Measurements from ENCODE around the gene ZFP1.

DNA sequence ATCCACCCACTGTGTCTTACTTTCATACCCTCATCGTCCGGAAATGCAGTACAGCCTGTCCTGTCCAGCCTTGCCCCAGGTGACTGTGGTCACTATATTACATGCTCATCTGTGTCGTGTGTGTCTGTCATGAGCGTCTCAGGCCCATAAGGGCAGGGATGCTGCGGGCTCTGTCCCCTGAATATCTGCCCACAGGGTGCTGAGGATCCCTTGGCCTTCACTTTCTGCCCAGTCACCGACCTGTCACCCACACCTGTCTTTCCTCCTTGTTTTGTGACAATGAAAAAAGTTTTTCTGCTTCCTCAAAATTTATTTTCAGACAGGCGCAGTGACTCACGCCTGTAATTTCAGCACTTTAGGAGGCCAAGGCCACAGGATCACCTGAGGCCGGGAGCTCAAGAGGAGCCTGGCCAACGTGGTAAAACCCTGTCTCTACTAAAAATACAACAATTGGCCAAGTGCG is 69.1 kb downstream of the ZFP1 start:
- TF ChIP-seq POLR2A (IDR thresholded peaks at IDR 0.05; ENCODE audit: low read length) = no peak
- TF ChIP-seq, protein P1, sequence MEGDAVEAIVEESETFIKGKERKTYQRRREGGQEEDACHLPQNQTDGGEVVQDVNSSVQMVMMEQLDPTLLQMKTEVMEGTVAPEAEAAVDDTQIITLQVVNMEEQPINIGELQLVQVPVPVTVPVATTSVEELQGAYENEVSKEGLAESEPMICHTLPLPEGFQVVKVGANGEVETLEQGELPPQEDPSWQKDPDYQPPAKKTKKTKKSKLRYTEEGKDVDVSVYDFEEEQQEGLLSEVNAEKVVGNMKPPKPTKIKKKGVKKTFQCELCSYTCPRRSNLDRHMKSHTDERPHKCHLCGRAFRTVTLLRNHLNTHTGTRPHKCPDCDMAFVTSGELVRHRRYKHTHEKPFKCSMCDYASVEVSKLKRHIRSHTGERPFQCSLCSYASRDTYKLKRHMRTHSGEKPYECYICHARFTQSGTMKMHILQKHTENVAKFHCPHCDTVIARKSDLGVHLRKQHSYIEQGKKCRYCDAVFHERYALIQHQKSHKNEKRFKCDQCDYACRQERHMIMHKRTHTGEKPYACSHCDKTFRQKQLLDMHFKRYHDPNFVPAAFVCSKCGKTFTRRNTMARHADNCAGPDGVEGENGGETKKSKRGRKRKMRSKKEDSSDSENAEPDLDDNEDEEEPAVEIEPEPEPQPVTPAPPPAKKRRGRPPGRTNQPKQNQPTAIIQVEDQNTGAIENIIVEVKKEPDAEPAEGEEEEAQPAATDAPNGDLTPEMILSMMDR (IDR thresholded peaks at IDR 0.05) = no peak
- no peak for TF ChIP-seq JUNB (IDR thresholded peaks at IDR 0.05)
- TF ChIP-seq EP300 (IDR thresholded peaks at IDR 0.05) = no peak
- TF ChIP-seq, protein P2, sequence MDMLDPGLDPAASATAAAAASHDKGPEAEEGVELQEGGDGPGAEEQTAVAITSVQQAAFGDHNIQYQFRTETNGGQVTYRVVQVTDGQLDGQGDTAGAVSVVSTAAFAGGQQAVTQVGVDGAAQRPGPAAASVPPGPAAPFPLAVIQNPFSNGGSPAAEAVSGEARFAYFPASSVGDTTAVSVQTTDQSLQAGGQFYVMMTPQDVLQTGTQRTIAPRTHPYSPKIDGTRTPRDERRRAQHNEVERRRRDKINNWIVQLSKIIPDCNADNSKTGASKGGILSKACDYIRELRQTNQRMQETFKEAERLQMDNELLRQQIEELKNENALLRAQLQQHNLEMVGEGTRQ (IDR thresholded peaks at IDR 0.05) = no peak
- TF ChIP-seq RCOR1 (IDR thresholded peaks at IDR 0.05; ENCODE audit: low read depth, low read length) = no peak
- TF ChIP-seq, protein P3, sequence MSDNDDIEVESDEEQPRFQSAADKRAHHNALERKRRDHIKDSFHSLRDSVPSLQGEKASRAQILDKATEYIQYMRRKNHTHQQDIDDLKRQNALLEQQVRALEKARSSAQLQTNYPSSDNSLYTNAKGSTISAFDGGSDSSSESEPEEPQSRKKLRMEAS (IDR thresholded peaks at IDR 0.05) = no peak
- TF ChIP-seq CBX2 (IDR thresholded peaks at IDR 0.05; ENCODE audit: borderline replicate concordance, low read depth) = no peak
- no peak for TF ChIP-seq NR3C1 (IDR thresholded peaks at IDR 0.05)
- TF ChIP-seq ZFP36 (IDR thresholded peaks at IDR 0.05; ENCODE audit: borderline replicate concordance, partially characterized antibody) = no peak
- TF ChIP-seq KDM5A (IDR thresholded peaks at IDR 0.05) = no peak
- TF ChIP-seq, protein P4, sequence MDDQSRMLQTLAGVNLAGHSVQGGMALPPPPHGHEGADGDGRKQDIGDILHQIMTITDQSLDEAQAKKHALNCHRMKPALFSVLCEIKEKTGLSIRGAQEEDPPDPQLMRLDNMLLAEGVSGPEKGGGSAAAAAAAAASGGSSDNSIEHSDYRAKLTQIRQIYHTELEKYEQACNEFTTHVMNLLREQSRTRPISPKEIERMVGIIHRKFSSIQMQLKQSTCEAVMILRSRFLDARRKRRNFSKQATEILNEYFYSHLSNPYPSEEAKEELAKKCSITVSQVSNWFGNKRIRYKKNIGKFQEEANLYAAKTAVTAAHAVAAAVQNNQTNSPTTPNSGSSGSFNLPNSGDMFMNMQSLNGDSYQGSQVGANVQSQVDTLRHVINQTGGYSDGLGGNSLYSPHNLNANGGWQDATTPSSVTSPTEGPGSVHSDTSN (IDR thresholded peaks at IDR 0.05) = no peak
- no peak for TF ChIP-seq ZSCAN20 (CRISPR knock-in tag; IDR thresholded peaks at IDR 0.05)
- TF ChIP-seq MAZ (IDR thresholded peaks at IDR 0.05; ENCODE audit: borderline replicate concordance, low read depth, low read length) = no peak

Data from A549 (cell line).